ENCODE results near the gene KIAA1614. TPM values are rescaled to one million over a fixed set of nuclear protein-coding genes. Genes with fewer than 3 reads are reported as not detected.

Gene KIAA1614
- polyA plus RNA-seq, 1 donor (not counting 4 experiments of a cell fraction or from before 2014, with no cell fraction given) = 0.03 TPM

DNA sequence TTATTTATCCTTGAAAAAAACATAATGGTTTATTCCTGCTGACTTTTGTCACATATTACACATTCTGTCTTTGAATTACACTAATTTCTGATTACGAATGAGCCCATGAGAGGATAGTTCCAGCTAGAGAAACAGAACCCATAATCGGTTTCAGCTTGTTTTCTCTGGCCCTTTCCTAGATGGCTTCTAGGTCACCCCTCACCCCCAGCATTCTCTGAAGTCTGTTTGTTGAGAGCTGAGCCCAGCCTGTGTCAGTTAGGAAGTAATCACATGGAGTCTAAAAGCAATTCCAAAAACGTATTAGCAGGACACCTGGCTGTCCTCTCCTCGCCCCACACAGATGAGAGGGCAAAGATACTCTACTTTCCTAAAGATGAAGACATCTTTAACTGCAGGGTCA lies 48.9 kb downstream of the KIAA1614 start:
- Histone ChIP-seq H3K4me3 (ENCODE audit: control insufficient read depth in 2 of 3, extremely low read depth in 1 of 3, insufficient read depth in 2 of 3, low read depth in 1 of 3, low read length in 3 of 3) (no peak overlapping the region), H3K9me3 (ENCODE audit: control insufficient read depth, low read depth, low read length) (no peaks in the 10 kb centered on the region), H4K20me1 (ENCODE audit: control insufficient read depth, extremely low read depth, insufficient read depth, low read length) (no peaks in the 10 kb centered on the region), H3K79me2 (ENCODE audit: control insufficient read depth, insufficient read depth, low read length) (no peaks in the 10 kb centered on the region), H3K27ac (ENCODE audit: control insufficient read depth, insufficient read depth, low read length) (no peak overlapping the region), H3K27me3 (ENCODE audit: control insufficient read depth, extremely low read depth, insufficient read depth, low read length) (no peaks in the 10 kb centered on the region), H3K9ac (ENCODE audit: control insufficient read depth, extremely low read depth, insufficient read depth, low read length) (no peak overlapping the region), H3K9me1 (ENCODE audit: control insufficient read depth, extremely low read depth, insufficient read depth, low read length) (no peaks in the 10 kb centered on the region), H2AFZ (ENCODE audit: control insufficient read depth, low read length) (no peak overlapping the region), H3K4me1 (ENCODE audit: control insufficient read depth, extremely low read depth, insufficient read depth, low read length) (no peaks in the 10 kb centered on the region), H3K4me2 (ENCODE audit: control insufficient read depth, extremely low read depth, insufficient read depth, low read depth, low read length) (no peak overlapping the region), H3K36me3 (ENCODE audit: control insufficient read depth in 2 of 2, extremely low read depth in 1 of 2, insufficient read depth in 2 of 2, low read length in 2 of 2) (peaks cover 0 to 21% of the 10 kb centered on the region in 2 experiments)
- no peak for DNase-seq (ENCODE audit: low read depth, low spot score)
- TF ChIP-seq EZH2 (IDR thresholded peaks at IDR 0.05; ENCODE audit: low read length) = no peak
- TF ChIP-seq CTCF (optimal IDR thresholded peaks at IDR 0.05 in 1 of 3, IDR thresholded peaks at IDR 0.05 in 1 of 3, conservative IDR thresholded peaks at IDR 0.05 in 1 of 3; ENCODE audit: extremely low read depth in 1 of 3, insufficient read depth in 2 of 3, low read length in 3 of 3) = no peak
- dilution Hi-C loops (cut with MboI; ENCODE audit: extremely low pct_ligation_motif_present, low sequenced_read_pairs) = no loop called here
- no peak for FAIRE-seq

GRCh38 chr1:180962178-180962577 lies 49.5 kb downstream of the KIAA1614 start:
- Histone ChIP-seq H3K9ac (ENCODE audit: control insufficient read depth, extremely low read depth, insufficient read depth, low read length) (no peak overlapping the region), H3K4me3 (ENCODE audit: control insufficient read depth in 2 of 3, extremely low read depth in 1 of 3, insufficient read depth in 2 of 3, low read depth in 1 of 3, low read length in 3 of 3) (no peak overlapping the region), H4K20me1 (ENCODE audit: control insufficient read depth, extremely low read depth, insufficient read depth, low read length) (no peaks in the 10 kb centered on the region), H3K9me3 (ENCODE audit: control insufficient read depth, low read depth, low read length) (no peaks in the 10 kb centered on the region), H3K36me3 (ENCODE audit: control insufficient read depth in 2 of 2, extremely low read depth in 1 of 2, insufficient read depth in 2 of 2, low read length in 2 of 2) (peaks cover 2 to 22% of the 10 kb centered on the region in 2 experiments), H3K27ac (ENCODE audit: control insufficient read depth, insufficient read depth, low read length) (no peak overlapping the region), H3K27me3 (ENCODE audit: control insufficient read depth, extremely low read depth, insufficient read depth, low read length) (no peaks in the 10 kb centered on the region), H3K79me2 (ENCODE audit: control insufficient read depth, insufficient read depth, low read length) (no peaks in the 10 kb centered on the region), H3K4me2 (ENCODE audit: control insufficient read depth, extremely low read depth, insufficient read depth, low read depth, low read length) (no peak overlapping the region), H3K4me1 (ENCODE audit: control insufficient read depth, extremely low read depth, insufficient read depth, low read length) (no peaks in the 10 kb centered on the region), H2AFZ (ENCODE audit: control insufficient read depth, low read length) (no peak overlapping the region), H3K9me1 (ENCODE audit: control insufficient read depth, extremely low read depth, insufficient read depth, low read length) (no peaks in the 10 kb centered on the region)
- dilution Hi-C loops (cut with MboI; ENCODE audit: extremely low pct_ligation_motif_present, low sequenced_read_pairs) = no loop called here
- no peak for TF ChIP-seq CTCF (optimal IDR thresholded peaks at IDR 0.05 in 1 of 3, IDR thresholded peaks at IDR 0.05 in 1 of 3, conservative IDR thresholded peaks at IDR 0.05 in 1 of 3; ENCODE audit: extremely low read depth in 1 of 3, insufficient read depth in 2 of 3, low read length in 3 of 3)
- TF ChIP-seq EZH2 (IDR thresholded peaks at IDR 0.05; ENCODE audit: low read length) = no peak
- DNase-seq (ENCODE audit: low read depth, low spot score) (no peak), FAIRE-seq (no peak)
